GM23338 (cell line): ENCODE data around the gene PIAS1. TPM values are rescaled to one million over a fixed set of nuclear protein-coding genes. Genes with fewer than 3 reads are reported as not detected.
A peak's percentile ranks its signal among the peaks of the same experiment; 100 is the strongest.
"Not testable (repeated sequence)": the region's sequence is repeated elsewhere in the genome, so short reads cannot be mapped to it uniquely, and the experiment has no call there.

Experiments
- ATAC-seq: fragments of 200-7000 bp; cut with Tn5 transposase; 3 replicates; pipeline ENCODE4 v1.9.1; 2020
- DNase-seq: peaks from one replicate; pipeline ENCODE4 v3.0.0-alpha.2; 2015; ENCODE audit warnings: low spot score
- H2AFZ ChIP-seq: fragments of 200-600 bp; sonication (generic); 2 replicates; pipeline ENCODE4 v1.8.0; 2016; ENCODE audit warnings: antibody characterized with exemption, mild to moderate bottlenecking, moderate library complexity
- H3F3A ChIP-seq: fragments of 200-600 bp; sonication (generic); replicated peaks from 2 replicates; pipeline ENCODE4 v1.8.0; 2017; ENCODE audit warnings: antibody characterized with exemption, mixed run types, low read depth
- H3K27ac ChIP-seq: fragments of 200-600 bp; sonication (generic); 2 replicates; pipeline ENCODE4 v1.6.1; 2016; ENCODE audit warnings: low read depth
- H3K27me3 ChIP-seq: fragments of 200-600 bp; sonication (generic); 2 replicates; pipeline ENCODE4 v1.8.0; 2016; ENCODE audit warnings: mild to moderate bottlenecking, mixed run types, moderate library complexity; ENCODE audit not compliant: insufficient read depth
- H3K36me3 ChIP-seq: fragments of 200-600 bp; sonication (generic); 2 replicates; pipeline ENCODE4 v1.8.0; 2016; ENCODE audit warnings: mild to moderate bottlenecking; ENCODE audit not compliant: insufficient read depth
- H3K4me1 ChIP-seq: fragments of 200-600 bp; sonication (generic); 2 replicates; pipeline ENCODE4 v1.8.0; 2016; ENCODE audit warnings: mild to moderate bottlenecking, moderate library complexity; ENCODE audit not compliant: insufficient read depth
- H3K4me2 ChIP-seq: fragments of 200-600 bp; sonication (generic); 2 replicates; pipeline ENCODE4 v1.7.1; 2017; ENCODE audit warnings: mixed run types
- H3K4me3 ChIP-seq: fragments of 200-600 bp; sonication (generic); 2 replicates; pipeline ENCODE4 v1.6.1; 2016; ENCODE audit warnings: mixed run types
- H3K79me2 ChIP-seq: fragments of 200-600 bp; sonication (generic); replicated peaks from 2 replicates; pipeline ENCODE4 v1.8.0; 2017; ENCODE audit warnings: mild to moderate bottlenecking; ENCODE audit not compliant: insufficient read depth
- H3K9me2 ChIP-seq: fragments of 200-600 bp; sonication (generic); 2 replicates; pipeline ENCODE4 v1.8.0; 2017; ENCODE audit not compliant: insufficient read depth
- H4K20me1 ChIP-seq: fragments of 200-600 bp; sonication (generic); replicated peaks from 2 replicates; pipeline ENCODE4 v1.8.0; 2017; ENCODE audit warnings: mild to moderate bottlenecking; ENCODE audit not compliant: insufficient read depth
- H3K27ac Mint-ChIP-seq: 2 replicates; pipeline ENCODE4 v1.8.0; 2020; ENCODE audit warnings: inconsistent platforms, mild to moderate bottlenecking, moderate library complexity, mixed read lengths
- H3K27me3 Mint-ChIP-seq: 3 replicates; pipeline ENCODE4 v1.8.0; 2022; ENCODE audit warnings: low read depth, mild to moderate bottlenecking, moderate library complexity, mixed read lengths, inconsistent platforms; ENCODE audit not compliant: insufficient read depth, poor library complexity
- H3K36me3 Mint-ChIP-seq: 3 replicates; pipeline ENCODE4 v1.8.0; 2021; ENCODE audit warnings: low read depth, mild to moderate bottlenecking, inconsistent platforms, moderate library complexity, mixed read lengths
- H3K4me1 Mint-ChIP-seq: 3 replicates; pipeline ENCODE4 v1.8.0; 2020; ENCODE audit warnings: mild to moderate bottlenecking, inconsistent platforms, mixed read lengths
- H3K4me3 Mint-ChIP-seq: 3 replicates; pipeline ENCODE4 v1.8.0; 2021; ENCODE audit warnings: moderate library complexity, mild to moderate bottlenecking, inconsistent platforms, mixed read lengths
- H3K9me3 Mint-ChIP-seq: 3 replicates; pipeline ENCODE4 v1.8.0; 2020; ENCODE audit warnings: moderate library complexity, mild to moderate bottlenecking, inconsistent platforms, mixed read lengths
- EZH2 ChIP-seq: fragments of 200-600 bp; sonication (generic); IDR thresholded peaks from one replicate; pipeline ENCODE4 v1.8.0; 2017; ENCODE audit warnings: antibody characterized with exemption, mild to moderate bottlenecking, low read depth; ENCODE audit not compliant: unreplicated experiment
- STAT1 ChIP-seq: IDR thresholded peaks from one replicate; pipeline ENCODE4 v1.6.1; 2016; ENCODE audit warnings: antibody characterized with exemption; ENCODE audit not compliant: unreplicated experiment
- polyA plus RNA-seq: library from polyadenylated mRNA; unstranded; fragments of >200 nt; fragmentation: Nextera tagmentation; extraction: Ambion mirVana; gene quantifications from 2 replicates; pipeline ENCODE4 v1.2.1, GENCODE V29; 2016
- total RNA-seq: library from RNA; depleted of rRNA; stranded (reverse); fragments of >200 nt; shearing (Covaris generic); gene quantifications from 2 replicates; pipeline ENCODE4 v1.2.3, GENCODE V29; 2014
- TF ChIP-seq, protein P1 (sequence below): fragments of 250-450 bp; sonication (Bioruptor Pico); IDR thresholded peaks from 2 replicates; pipeline ENCODE4 v1.5.0; 2020; ENCODE audit warnings: mild to moderate bottlenecking, moderate library complexity
- TF ChIP-seq, protein P2 (sequence below), 2 experiments: fragments of 200-600 bp in 1 of 2; sonication (generic) in 1 of 2; conservative IDR thresholded peaks; 2 replicates each; pipeline versions ENCODE4 v1.5.1 to v1.6.1; 2016 to 2017; ENCODE audit warnings: antibody characterized with exemption in 2 of 2, low read depth in 2 of 2, mild to moderate bottlenecking in 2 of 2, moderate library complexity in 1 of 2

Gene PIAS1
- total and polyA plus RNA-seq, 2 experiments from 2014 or later = 30.7 to 32.1 TPM

DNA sequence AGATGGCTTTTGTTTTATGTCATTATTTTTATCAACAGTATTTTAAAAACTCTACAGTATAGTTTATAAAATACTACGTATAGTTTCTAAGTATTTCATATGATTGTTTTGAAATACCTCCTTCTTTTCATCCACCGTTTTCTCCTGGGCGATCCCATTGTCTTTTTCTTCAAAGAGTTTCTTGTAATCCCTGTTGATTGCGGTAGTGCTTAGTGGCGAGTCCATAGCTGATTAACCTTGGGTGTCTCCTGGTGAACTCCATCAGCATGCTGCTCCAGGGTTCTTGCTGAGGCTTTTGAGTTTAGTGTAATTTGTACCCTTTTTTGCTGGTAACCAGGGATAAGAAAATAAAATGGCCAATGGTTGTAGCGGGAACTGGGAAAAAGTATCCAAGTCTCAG is 3.6 kb downstream of the PIAS1 start:
- H3K4me3 ChIP-seq = no peak overlapping the region
- H4K20me1 ChIP-seq = peaks cover 25% of the 10 kb centered on the region
- peaks cover 47% of the 10 kb centered on the region for H3K4me1 ChIP-seq
- H3K27me3 ChIP-seq = no peaks in the 10 kb centered on the region
- H3K9me3 Mint-ChIP-seq = no peaks in the 10 kb centered on the region
- H3K4me1 Mint-ChIP-seq = peaks cover 52% of the 10 kb centered on the region
- H3K27ac Mint-ChIP-seq = no peak overlapping the region
- TF ChIP-seq, protein P1, sequence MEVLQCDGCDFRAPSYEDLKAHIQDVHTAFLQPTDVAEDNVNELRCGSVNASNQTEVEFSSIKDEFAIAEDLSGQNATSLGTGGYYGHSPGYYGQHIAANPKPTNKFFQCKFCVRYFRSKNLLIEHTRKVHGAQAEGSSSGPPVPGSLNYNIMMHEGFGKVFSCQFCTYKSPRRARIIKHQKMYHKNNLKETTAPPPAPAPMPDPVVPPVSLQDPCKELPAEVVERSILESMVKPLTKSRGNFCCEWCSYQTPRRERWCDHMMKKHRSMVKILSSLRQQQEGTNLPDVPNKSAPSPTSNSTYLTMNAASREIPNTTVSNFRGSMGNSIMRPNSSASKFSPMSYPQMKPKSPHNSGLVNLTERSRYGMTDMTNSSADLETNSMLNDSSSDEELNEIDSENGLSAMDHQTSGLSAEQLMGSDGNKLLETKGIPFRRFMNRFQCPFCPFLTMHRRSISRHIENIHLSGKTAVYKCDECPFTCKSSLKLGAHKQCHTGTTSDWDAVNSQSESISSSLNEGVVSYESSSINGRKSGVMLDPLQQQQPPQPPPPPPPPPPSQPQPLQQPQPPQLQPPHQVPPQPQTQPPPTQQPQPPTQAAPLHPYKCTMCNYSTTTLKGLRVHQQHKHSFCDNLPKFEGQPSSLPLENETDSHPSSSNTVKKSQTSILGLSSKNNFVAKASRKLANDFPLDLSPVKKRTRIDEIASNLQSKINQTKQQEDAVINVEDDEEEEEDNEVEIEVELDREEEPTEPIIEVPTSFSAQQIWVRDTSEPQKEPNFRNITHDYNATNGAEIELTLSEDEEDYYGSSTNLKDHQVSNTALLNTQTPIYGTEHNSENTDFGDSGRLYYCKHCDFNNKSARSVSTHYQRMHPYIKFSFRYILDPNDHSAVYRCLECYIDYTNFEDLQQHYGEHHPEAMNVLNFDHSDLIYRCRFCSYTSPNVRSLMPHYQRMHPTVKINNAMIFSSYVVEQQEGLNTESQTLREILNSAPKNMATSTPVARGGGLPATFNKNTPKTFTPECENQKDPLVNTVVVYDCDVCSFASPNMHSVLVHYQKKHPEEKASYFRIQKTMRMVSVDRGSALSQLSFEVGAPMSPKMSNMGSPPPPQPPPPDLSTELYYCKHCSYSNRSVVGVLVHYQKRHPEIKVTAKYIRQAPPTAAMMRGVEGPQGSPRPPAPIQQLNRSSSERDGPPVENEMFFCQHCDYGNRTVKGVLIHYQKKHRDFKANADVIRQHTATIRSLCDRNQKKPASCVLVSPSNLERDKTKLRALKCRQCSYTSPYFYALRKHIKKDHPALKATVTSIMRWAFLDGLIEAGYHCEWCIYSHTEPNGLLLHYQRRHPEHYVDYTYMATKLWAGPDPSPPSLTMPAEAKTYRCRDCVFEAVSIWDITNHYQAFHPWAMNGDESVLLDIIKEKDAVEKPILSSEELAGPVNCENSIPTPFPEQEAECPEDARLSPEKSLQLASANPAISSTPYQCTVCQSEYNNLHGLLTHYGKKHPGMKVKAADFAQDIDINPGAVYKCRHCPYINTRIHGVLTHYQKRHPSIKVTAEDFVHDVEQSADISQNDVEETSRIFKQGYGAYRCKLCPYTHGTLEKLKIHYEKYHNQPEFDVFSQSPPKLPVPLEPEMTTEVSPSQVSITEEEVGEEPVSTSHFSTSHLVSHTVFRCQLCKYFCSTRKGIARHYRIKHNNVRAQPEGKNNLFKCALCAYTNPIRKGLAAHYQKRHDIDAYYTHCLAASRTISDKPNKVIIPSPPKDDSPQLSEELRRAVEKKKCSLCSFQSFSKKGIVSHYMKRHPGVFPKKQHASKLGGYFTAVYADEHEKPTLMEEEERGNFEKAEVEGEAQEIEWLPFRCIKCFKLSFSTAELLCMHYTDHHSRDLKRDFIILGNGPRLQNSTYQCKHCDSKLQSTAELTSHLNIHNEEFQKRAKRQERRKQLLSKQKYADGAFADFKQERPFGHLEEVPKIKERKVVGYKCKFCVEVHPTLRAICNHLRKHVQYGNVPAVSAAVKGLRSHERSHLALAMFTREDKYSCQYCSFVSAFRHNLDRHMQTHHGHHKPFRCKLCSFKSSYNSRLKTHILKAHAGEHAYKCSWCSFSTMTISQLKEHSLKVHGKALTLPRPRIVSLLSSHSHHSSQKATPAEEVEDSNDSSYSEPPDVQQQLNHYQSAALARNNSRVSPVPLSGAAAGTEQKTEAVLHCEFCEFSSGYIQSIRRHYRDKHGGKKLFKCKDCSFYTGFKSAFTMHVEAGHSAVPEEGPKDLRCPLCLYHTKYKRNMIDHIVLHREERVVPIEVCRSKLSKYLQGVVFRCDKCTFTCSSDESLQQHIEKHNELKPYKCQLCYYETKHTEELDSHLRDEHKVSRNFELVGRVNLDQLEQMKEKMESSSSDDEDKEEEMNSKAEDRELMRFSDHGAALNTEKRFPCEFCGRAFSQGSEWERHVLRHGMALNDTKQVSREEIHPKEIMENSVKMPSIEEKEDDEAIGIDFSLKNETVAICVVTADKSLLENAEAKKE (CRISPR knock-in tag) = no peak
- TF ChIP-seq STAT1 = no peak
- TF ChIP-seq EZH2 = no peak
- TF ChIP-seq, protein P2, sequence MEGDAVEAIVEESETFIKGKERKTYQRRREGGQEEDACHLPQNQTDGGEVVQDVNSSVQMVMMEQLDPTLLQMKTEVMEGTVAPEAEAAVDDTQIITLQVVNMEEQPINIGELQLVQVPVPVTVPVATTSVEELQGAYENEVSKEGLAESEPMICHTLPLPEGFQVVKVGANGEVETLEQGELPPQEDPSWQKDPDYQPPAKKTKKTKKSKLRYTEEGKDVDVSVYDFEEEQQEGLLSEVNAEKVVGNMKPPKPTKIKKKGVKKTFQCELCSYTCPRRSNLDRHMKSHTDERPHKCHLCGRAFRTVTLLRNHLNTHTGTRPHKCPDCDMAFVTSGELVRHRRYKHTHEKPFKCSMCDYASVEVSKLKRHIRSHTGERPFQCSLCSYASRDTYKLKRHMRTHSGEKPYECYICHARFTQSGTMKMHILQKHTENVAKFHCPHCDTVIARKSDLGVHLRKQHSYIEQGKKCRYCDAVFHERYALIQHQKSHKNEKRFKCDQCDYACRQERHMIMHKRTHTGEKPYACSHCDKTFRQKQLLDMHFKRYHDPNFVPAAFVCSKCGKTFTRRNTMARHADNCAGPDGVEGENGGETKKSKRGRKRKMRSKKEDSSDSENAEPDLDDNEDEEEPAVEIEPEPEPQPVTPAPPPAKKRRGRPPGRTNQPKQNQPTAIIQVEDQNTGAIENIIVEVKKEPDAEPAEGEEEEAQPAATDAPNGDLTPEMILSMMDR (conservative IDR thresholded peaks at IDR 0.05; ENCODE audit: low read depth in 2 of 2) = no peak
- H3K4me3 Mint-ChIP-seq = peak overlapping the region; percentile 29
- ATAC-seq (no peak), DNase-seq (peak; percentile 30)
- no peaks in the 10 kb centered on the region for H3F3A ChIP-seq
- no peaks in the 10 kb centered on the region for H3K9me2 ChIP-seq
- no peaks in the 10 kb centered on the region for H3K36me3 Mint-ChIP-seq
- H3K36me3 ChIP-seq = no peaks in the 10 kb centered on the region
- peaks cover 6% of the 10 kb centered on the region for H3K27me3 Mint-ChIP-seq
- peak overlapping the region; percentile 19; the same call in 1 of the 2 replicates for H3K4me2 ChIP-seq
- H2AFZ ChIP-seq = no peak overlapping the region
- no peak overlapping the region for H3K27ac ChIP-seq
- peaks cover 79% of the 10 kb centered on the region for H3K79me2 ChIP-seq

DNA sequence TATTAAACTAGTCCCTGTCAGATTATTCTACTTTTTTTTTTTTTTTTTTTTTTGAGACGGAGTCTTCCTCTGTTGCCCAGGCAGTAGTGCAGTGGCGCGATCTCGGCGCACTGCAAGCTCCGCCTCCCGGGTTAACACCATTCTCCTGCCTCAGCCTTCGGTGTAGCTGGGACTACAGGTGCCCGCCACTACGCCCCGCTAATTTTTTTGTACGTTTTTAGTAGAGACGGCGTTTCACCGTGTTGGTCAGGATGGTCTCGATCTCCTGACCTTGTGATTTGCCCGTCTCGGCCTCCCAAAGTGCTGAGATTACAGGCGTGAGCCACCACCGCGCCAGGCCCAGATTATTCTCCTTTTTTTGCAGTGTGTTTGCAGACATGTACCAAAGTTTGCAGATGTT is 4.9 kb downstream of the PIAS1 start:
- H2AFZ ChIP-seq, ATAC-seq, H3K4me3 ChIP-seq, H3K27me3 Mint-ChIP-seq, H3K36me3 ChIP-seq, H3K4me2 ChIP-seq, DNase-seq, H3K27ac ChIP-seq, H3K27ac Mint-ChIP-seq, H3K9me3 Mint-ChIP-seq, H3K27me3 ChIP-seq, H3F3A ChIP-seq, H3K36me3 Mint-ChIP-seq, H3K9me2 ChIP-seq, H3K4me3 Mint-ChIP-seq: not testable (repeated sequence)
- Histone ChIP-seq H3K4me1 (peaks cover 47% of the 10 kb centered on the region), H3K79me2 (peaks cover 91% of the 10 kb centered on the region), H4K20me1 (peaks cover 29% of the 10 kb centered on the region)
- H3K4me1 Mint-ChIP-seq = peaks cover 45% of the 10 kb centered on the region
